H1 (cell line): ENCODE data around the gene DAZAP2. TPM values are rescaled to one million over a fixed set of nuclear protein-coding genes. Genes with fewer than 3 reads are reported as not detected.

Experiments
- CTCF ChIA-PET: fragments of 300-600 bp; sonication (Branson Sonifier 250); formaldehyde crosslinking; loops from one replicate; lab custom pipeline; 2021; ENCODE audit not compliant: partially characterized antibody; lab: Charles Lee
- POLR2A ChIA-PET: fragments of 300-600 bp; sonication (Branson Sonifier 250); formaldehyde crosslinking; loops from one replicate; lab custom pipeline; 2021; ENCODE audit warnings: inconsistent platforms; ENCODE audit not compliant: partially characterized antibody; lab: Charles Lee
- DNase-seq, 2 experiments: peaks; one replicate each; pipeline versions ENCODE4 v3.0.0 to v3.0.0-alpha.2; 2010 to 2022; ENCODE audit warnings: low spot score in 2 of 2, low read depth in 1 of 2, mixed read lengths in 1 of 2
- FAIRE-seq: peaks from 2 replicates; lab custom pipeline; 2011; peaks lifted over from hg19 to GRCh38; lab: Jason Lieb, UNC
- H2AFZ ChIP-seq: 2 replicates; pipeline ENCODE4 v1.8.1; 2012; ENCODE audit warnings: low read length, inconsistent platforms
- H2AK5ac ChIP-seq: 2 replicates; pipeline ENCODE4 v1.6.1; 2013; ENCODE audit warnings: low read depth, low read length
- H2BK120ac ChIP-seq: replicated peaks from 2 replicates; pipeline ENCODE3; 2013; ENCODE audit warnings: low read depth, low read length, inconsistent platforms
- H2BK12ac ChIP-seq: 2 replicates; pipeline ENCODE4 v1.6.1; 2013; ENCODE audit warnings: low read depth, low read length
- H2BK15ac ChIP-seq: 2 replicates; pipeline ENCODE4 v1.6.1; 2013; ENCODE audit warnings: low read length
- H2BK20ac ChIP-seq: 2 replicates; pipeline ENCODE4 v1.6.1; 2013; ENCODE audit warnings: low read length
- H2BK5ac ChIP-seq: 2 replicates; pipeline ENCODE4 v1.6.1; 2013; ENCODE audit warnings: low read depth, low read length
- H3K14ac ChIP-seq: 2 replicates; pipeline ENCODE4 v1.6.1; 2013; ENCODE audit warnings: inconsistent platforms; ENCODE audit not compliant: insufficient read length
- H3K18ac ChIP-seq: 2 replicates; pipeline ENCODE4 v1.6.1; 2013; ENCODE audit warnings: low read length; ENCODE audit errors: extremely low read depth
- H3K23ac ChIP-seq: 2 replicates; pipeline ENCODE4 v1.6.1; 2013; ENCODE audit warnings: inconsistent platforms; ENCODE audit not compliant: insufficient read length
- H3K23me2 ChIP-seq: 2 replicates; pipeline ENCODE4 v1.6.1; 2013; ENCODE audit warnings: low read depth, low read length
- H3K27ac ChIP-seq: 2 replicates; pipeline ENCODE4 v1.6.1; 2011; ENCODE audit warnings: low read depth, low read length, inconsistent platforms
- H3K27me3 ChIP-seq, 4 experiments: replicated peaks in 1 of 4; 1 replicate in 1 of 4; 2 replicates in 3 of 4; pipeline versions ENCODE4 v1.6.1 to v1.8.1; 2011 to 2013; ENCODE audit warnings: low read length in 3 of 4, mild to moderate bottlenecking in 3 of 4, inconsistent platforms in 2 of 4, mixed read lengths in 2 of 4, moderate library complexity in 1 of 4; ENCODE audit not compliant: control insufficient read depth in 3 of 4, insufficient read depth in 3 of 4; ENCODE audit errors: extremely low read depth in 1 of 4
- H3K36me3 ChIP-seq, 4 experiments: 2 replicates each; pipeline versions ENCODE4 v1.6.1 to v1.8.1; 2011 to 2013; ENCODE audit warnings: mild to moderate bottlenecking in 4 of 4, low read length in 3 of 4, moderate library complexity in 2 of 4, control low read depth in 1 of 4, inconsistent platforms in 1 of 4; ENCODE audit not compliant: insufficient read depth in 4 of 4, control insufficient read depth in 2 of 4
- H3K4ac ChIP-seq: replicated peaks from 2 replicates; pipeline ENCODE3; 2013; ENCODE audit warnings: low read length, low read depth, mixed read lengths, inconsistent platforms; ENCODE audit not compliant: insufficient read length
- H3K4me1 ChIP-seq, 4 experiments: replicated peaks in 1 of 4; 1 replicate in 1 of 4; 2 replicates in 3 of 4; pipeline versions ENCODE4 v1.6.1 to v1.8.1; 2011 to 2013; ENCODE audit warnings: low read length in 3 of 4, inconsistent platforms in 2 of 4, mixed read lengths in 1 of 4; ENCODE audit not compliant: insufficient read depth in 4 of 4, control insufficient read depth in 3 of 4
- H3K4me2 ChIP-seq, 2 experiments: 2 replicates each; pipeline versions ENCODE4 v1.6.1 to v1.8.1; 2011 to 2013; ENCODE audit warnings: low read depth in 2 of 2, low read length in 2 of 2, control low read depth in 1 of 2, inconsistent platforms in 1 of 2, mild to moderate bottlenecking in 1 of 2; ENCODE audit not compliant: insufficient read depth in 1 of 2
- H3K4me3 ChIP-seq, 4 experiments: fragments of 200-600, 300-600 bp in 1 of 4; sonication (generic), shearing (Covaris generic), sonication (Bioruptor Twin) in 1 of 4; 2 replicates each; pipeline versions ENCODE4 v1.5.1 to v1.8.1; 2011 to 2016; ENCODE audit warnings: low read length in 4 of 4, low read depth in 3 of 4, control low read depth in 2 of 4, inconsistent platforms in 2 of 4, mild to moderate bottlenecking in 2 of 4, mixed read lengths in 1 of 4, moderate library complexity in 1 of 4; ENCODE audit not compliant: insufficient read depth in 2 of 4; ENCODE audit errors: extremely low read depth in 1 of 4
- H3K56ac ChIP-seq: replicated peaks from 2 replicates; pipeline ENCODE3; 2013; ENCODE audit warnings: low read depth, mild to moderate bottlenecking, mixed read lengths, low read length, inconsistent platforms; ENCODE audit not compliant: insufficient read length
- H3K79me1 ChIP-seq: 2 replicates; pipeline ENCODE4 v1.6.1; 2013; ENCODE audit warnings: low read depth, low read length, control low read depth
- H3K79me2 ChIP-seq, 2 experiments: 2 replicates each; pipeline versions ENCODE4 v1.6.1 to v1.8.1; 2012 to 2013; ENCODE audit warnings: low read length in 2 of 2, mild to moderate bottlenecking in 2 of 2, inconsistent platforms in 1 of 2; ENCODE audit not compliant: insufficient read depth in 2 of 2, control insufficient read depth in 1 of 2
- H3K9ac ChIP-seq, 4 experiments: replicated peaks in 1 of 4; 1 replicate in 1 of 4; 2 replicates in 3 of 4; pipeline versions ENCODE4 v1.6.1 to v1.8.1; 2011 to 2013; ENCODE audit warnings: low read depth in 3 of 4, low read length in 3 of 4, control low read depth in 2 of 4, mild to moderate bottlenecking in 2 of 4, moderate library complexity in 2 of 4, inconsistent platforms in 1 of 4; ENCODE audit errors: extremely low read depth in 1 of 4
- H3K9me3 ChIP-seq, 2 experiments: 2 replicates each; pipeline versions ENCODE4 v1.6.1 to v1.8.1; 2012 to 2013; ENCODE audit warnings: mild to moderate bottlenecking in 2 of 2, moderate library complexity in 2 of 2, control low read depth in 1 of 2, inconsistent platforms in 1 of 2, low read depth in 1 of 2, low read length in 1 of 2, mixed read lengths in 1 of 2; ENCODE audit not compliant: insufficient read depth in 2 of 2
- H4K20me1 ChIP-seq, 2 experiments: replicated peaks in 1 of 2; 2 replicates each; pipeline versions ENCODE3 to v1.8.1; 2011 to 2013; ENCODE audit warnings: inconsistent platforms in 2 of 2, low read length in 2 of 2, mild to moderate bottlenecking in 1 of 2; ENCODE audit not compliant: insufficient read depth in 2 of 2, control insufficient read depth in 1 of 2
- H4K5ac ChIP-seq: 2 replicates; pipeline ENCODE4 v1.6.1; 2013; ENCODE audit warnings: low read length, low read depth, mixed read lengths, inconsistent platforms; ENCODE audit not compliant: insufficient read length
- H4K8ac ChIP-seq: 2 replicates; pipeline ENCODE4 v1.8.0; 2013; ENCODE audit warnings: mild to moderate bottlenecking, moderate library complexity, low read length, inconsistent platforms; ENCODE audit not compliant: insufficient read depth; ENCODE audit errors: extremely low read depth
- H4K91ac ChIP-seq: replicated peaks from 2 replicates; pipeline ENCODE3; 2013; ENCODE audit warnings: low read length, mixed read lengths, inconsistent platforms; ENCODE audit not compliant: insufficient read length
- NANOG ChIP-seq: IDR thresholded peaks from 2 replicates; pipeline ENCODE4 v1.6.1; 2011; ENCODE audit warnings: low read length, low read depth, mild to moderate bottlenecking, inconsistent platforms; ENCODE audit not compliant: insufficient read depth, poor library complexity, severe bottlenecking
- SAP30 ChIP-seq: fragments of 300-600 bp; sonication (generic); IDR thresholded peaks from 2 replicates; pipeline ENCODE4 v1.7.1; 2012; ENCODE audit warnings: low read length, moderate library complexity, mild to moderate bottlenecking, inconsistent platforms; ENCODE audit not compliant: insufficient read depth, insufficient replicate concordance
- WGBS, 2 experiments: shearing (Covaris generic) in 1 of 2; methylation state at CpG; one replicate each; pipeline versions ENCODE4 v1.1.6 to v1.1.7; 2013 to 2015; ENCODE audit warnings: low lambda C conversion rate in 2 of 2, mixed read lengths in 2 of 2, inconsistent platforms in 1 of 2, low coverage in 1 of 2, missing lambda C conversion rate in 1 of 2; ENCODE audit not compliant: insufficient replicate concordance in 2 of 2, insufficient coverage in 1 of 2, insufficient read length in 1 of 2; ENCODE audit errors: extremely low coverage in 1 of 2, missing lambda C conversion rate in 1 of 2; 5-methylcytosine and 5-hydroxymethylcytosine counted together
- polyA plus RNA-seq, 7 experiments: library from polyadenylated mRNA; depleted of rRNA in 3 of 7; stranded (reverse) in 5 of 7; unstranded in 2 of 7; fragments of >200 nt in 5 of 7; fragments of 200-250 nt in 2 of 7; gene quantifications; 1 replicate in 5 of 7; 2 replicates in 1 of 7; 4 replicates in 1 of 7; pipeline versions ENCODE4 v1.2.1 to v1.2.3, GENCODE V29; 2011 to 2013; ENCODE audit warnings: missing spikeins in 2 of 7, mixed read lengths in 2 of 7
- total RNA-seq: library from RNA; stranded (reverse); fragmentation: NEBNext Ultra II Directional; extraction: Animal tissue kit (Norgen Biotek cat#: 25700); gene quantifications from 2 replicates; pipeline ENCODE4 v1.2.1, GENCODE V29; 2021

The DAZAP2 gene
- total and polyA plus RNA-seq, 2 of the 8 experiments (the other 6 are each of a cell fraction or from before 2014, with no cell fraction given), result 27.1 to 77.2 TPM

DNA sequence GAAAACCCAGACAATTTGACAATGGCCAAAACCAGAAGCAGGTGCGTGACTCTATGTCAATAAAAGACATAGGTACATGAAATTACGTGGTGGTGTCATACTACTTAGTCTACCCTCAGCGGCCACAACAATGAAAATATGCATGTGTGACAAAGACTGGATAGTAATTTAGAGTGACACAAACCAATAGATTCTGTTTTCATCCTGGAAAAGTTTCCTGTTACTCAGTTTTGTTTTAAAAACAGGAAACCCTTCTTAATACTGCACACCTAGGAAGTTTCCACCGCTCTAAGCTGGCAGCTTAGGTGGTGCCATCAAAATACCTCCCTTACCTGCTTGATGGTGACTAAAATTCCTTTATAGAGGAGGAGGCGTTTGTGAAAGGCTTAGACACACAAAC, 35.9 kb upstream of the DAZAP2 start:
- TF ChIP-seq NANOG (no peak), SAP30 (no peak)
- TF ChIP-seq, all 59 proteins: peak for 0
- Histone ChIP-seq H2BK20ac (no peak overlapping the region), H3K9ac (no peak overlapping the region), H3K4ac (no peak overlapping the region), H3K9me3 (no peaks in the 10 kb centered on the region), H3K14ac (no peak overlapping the region), H2BK5ac (no peak overlapping the region), H2AFZ (no peak overlapping the region), H3K4me2 (no peak overlapping the region), H3K4me1 (no peaks in the 10 kb centered on the region), H2AK5ac (no peak overlapping the region), H3K27ac (no peak overlapping the region), H3K79me1 (no peaks in the 10 kb centered on the region), H3K27me3 (no peaks in the 10 kb centered on the region; a peak in 1 of 7 replicates), H4K8ac (no peak overlapping the region), H4K91ac (no peak overlapping the region), H3K79me2 (no peaks in the 10 kb centered on the region), H2BK15ac (no peak overlapping the region), H3K36me3 (no peaks in the 10 kb centered on the region), H4K5ac (no peak overlapping the region), H3K56ac (no peak overlapping the region), H4K20me1 (no peaks in the 10 kb centered on the region), H3K23me2 (no peaks in the 10 kb centered on the region), H3K4me3 (no peak overlapping the region), H3K23ac (no peak overlapping the region), H2BK12ac (no peak overlapping the region), H2BK120ac (no peak overlapping the region), H3K18ac (no peak overlapping the region)
- WGBS, 2 experiments, result 88% methylated on average over 5 of the region's 5 CpGs; no CpG with 5 or more reads in 1 of the 2 experiments
- FAIRE-seq (no peak), DNase-seq (no peak)
- POLR2A ChIA-PET, result interaction anchor here (1.3 kb wide), 1 partner anchor 14 kb away, joined by 3 read pairs; no protein-coding TSS in a partner anchor
- CTCF ChIA-PET, result no interaction called here
